WTC11 (cell line): ENCODE results near the gene NEAT1. TPM values are rescaled to one million over a fixed set of nuclear protein-coding genes. Genes with fewer than 3 reads are reported as not detected.

ENCODE experiments used
- ATAC-seq: fragments of 200-7000 bp; cut with Tn5 transposase; 2 replicates; pipeline ENCODE4 v1.10.0; 2021; ENCODE audit warnings: mild to moderate bottlenecking, moderate library complexity
- CTCF ChIA-PET: fragments of 300-600 bp; sonication (Branson Sonifier 250); formaldehyde crosslinking; loops from one replicate; lab custom pipeline; 2021; ENCODE audit warnings: antibody characterized with exemption; lab: Charles Lee
- POLR2A ChIA-PET: fragments of 350-600 bp; sonication (Branson Sonifier 250); formaldehyde crosslinking; loops from one replicate; lab custom pipeline; 2021; ENCODE audit warnings: antibody characterized with exemption; lab: Charles Lee
- DNase-seq: peaks from one replicate; pipeline ENCODE4 v3.0.0; 2021; ENCODE audit warnings: low spot score
- H3K27ac Mint-ChIP-seq: 2 replicates; pipeline ENCODE4 v1.8.0; 2021; ENCODE audit warnings: mixed read lengths
- H3K27me3 Mint-ChIP-seq: 2 replicates; pipeline ENCODE4 v1.8.0; 2021; ENCODE audit warnings: low read depth, mild to moderate bottlenecking, moderate library complexity, mixed read lengths
- H3K36me3 Mint-ChIP-seq: 2 replicates; pipeline ENCODE4 v1.8.0; 2021; ENCODE audit warnings: mixed read lengths
- H3K4me1 Mint-ChIP-seq: 2 replicates; pipeline ENCODE4 v1.8.0; 2022; ENCODE audit warnings: mixed read lengths
- H3K4me3 Mint-ChIP-seq: 2 replicates; pipeline ENCODE4 v1.8.0; 2021; ENCODE audit warnings: mild to moderate bottlenecking, moderate library complexity, mixed read lengths
- H3K9me3 Mint-ChIP-seq: 2 replicates; pipeline ENCODE4 v1.8.0; 2021; ENCODE audit warnings: mixed read lengths
- CREB1 ChIP-seq: sonication (generic); formaldehyde crosslinking; IDR thresholded peaks from 2 replicates; pipeline ENCODE4 v1.8.0; 2023; ENCODE audit warnings: mild to moderate bottlenecking, missing genetic modification reagents
- CTCF ChIP-seq: fragments of 200-600 bp; IDR thresholded peaks from 2 replicates; pipeline ENCODE4 v1.8.0; 2022; ENCODE audit warnings: antibody characterized with exemption
- FOXP1 ChIP-seq: sonication (generic); formaldehyde crosslinking; IDR thresholded peaks from 2 replicates; pipeline ENCODE4 v1.8.0; 2022; ENCODE audit warnings: missing genetic modification reagents, mild to moderate bottlenecking, moderate library complexity, borderline replicate concordance
- IRF2 ChIP-seq: sonication (generic); formaldehyde crosslinking; IDR thresholded peaks from 2 replicates; pipeline ENCODE4 v1.8.0; 2022; ENCODE audit warnings: low read depth, missing genetic modification reagents, borderline replicate concordance
- JAZF1 ChIP-seq: fragments of 250-450 bp; sonication (Bioruptor Pico); IDR thresholded peaks from 2 replicates; pipeline ENCODE4 v1.9.0; 2021; ENCODE audit warnings: moderate library complexity, mild to moderate bottlenecking, inconsistent platforms
- JUN ChIP-seq: sonication (generic); formaldehyde crosslinking; IDR thresholded peaks from 2 replicates; pipeline ENCODE4 v1.8.0; 2023; ENCODE audit warnings: mild to moderate bottlenecking, missing genetic modification reagents
- KAT7 ChIP-seq: sonication (generic); formaldehyde crosslinking; IDR thresholded peaks from 2 replicates; pipeline ENCODE4 v1.8.1; 2023; ENCODE audit warnings: missing genetic modification reagents, mild to moderate bottlenecking, borderline replicate concordance
- MLX ChIP-seq: sonication (generic); formaldehyde crosslinking; IDR thresholded peaks from 2 replicates; pipeline ENCODE4 v1.8.1; 2023; ENCODE audit warnings: mild to moderate bottlenecking, missing genetic modification reagents, moderate library complexity
- NFE2L1 ChIP-seq: sonication (generic); formaldehyde crosslinking; IDR thresholded peaks from 2 replicates; pipeline ENCODE4 v1.8.1; 2023; ENCODE audit warnings: missing genetic modification reagents
- PRDM15 ChIP-seq: sonication (generic); formaldehyde crosslinking; IDR thresholded peaks from 2 replicates; pipeline ENCODE4 v1.8.0; 2022; ENCODE audit warnings: missing genetic modification reagents
- RELA ChIP-seq: sonication (generic); formaldehyde crosslinking; IDR thresholded peaks from 2 replicates; pipeline ENCODE4 v1.8.1; 2022; ENCODE audit warnings: missing genetic modification reagents, mild to moderate bottlenecking, borderline replicate concordance
- TP53 ChIP-seq: sonication (generic); formaldehyde crosslinking; IDR thresholded peaks from 2 replicates; pipeline ENCODE4 v1.8.1; 2023; ENCODE audit warnings: mild to moderate bottlenecking, missing genetic modification reagents
- ZNF425 ChIP-seq: fragments of 250-450 bp; sonication (Bioruptor Pico); conservative IDR thresholded peaks from 2 replicates; pipeline ENCODE4 v1.9.0; 2021; ENCODE audit warnings: mild to moderate bottlenecking
- ZNF671 ChIP-seq: fragments of 250-450 bp; sonication (Bioruptor Pico); IDR thresholded peaks from 2 replicates; pipeline ENCODE4 v1.8.0; 2021; ENCODE audit warnings: mild to moderate bottlenecking
- total RNA-seq: library from RNA; stranded (reverse); gene quantifications from 3 replicates; pipeline ENCODE4 v1.2.3, GENCODE V29; 2021
- TF ChIP-seq, protein P1 (sequence below): sonication (generic); formaldehyde crosslinking; IDR thresholded peaks from 2 replicates; pipeline ENCODE4 v1.8.1; 2022; ENCODE audit warnings: mild to moderate bottlenecking, missing genetic modification reagents, moderate library complexity, borderline replicate concordance
- TF ChIP-seq, protein P2 (sequence below): sonication (generic); formaldehyde crosslinking; IDR thresholded peaks from 2 replicates; pipeline ENCODE4 v1.8.0; 2022; ENCODE audit warnings: mild to moderate bottlenecking, missing genetic modification reagents
- TF ChIP-seq, protein P3 (sequence below): sonication (generic); formaldehyde crosslinking; IDR thresholded peaks from 2 replicates; pipeline ENCODE4 v1.8.1; 2022; ENCODE audit warnings: missing genetic modification reagents, borderline replicate concordance

NEAT1 gene
- total RNA-seq, 1 experiment from 2014 or later: 38.1 TPM

GRCh38 chr11:65432100-65432650 lies 9.6 kb downstream of the NEAT1 start:
- Mint-ChIP-seq H3K36me3 (no peaks in the 10 kb centered on the region), H3K27me3 (no peaks in the 10 kb centered on the region), H3K4me1 (peaks cover 32% of the 10 kb centered on the region), H3K9me3 (no peaks in the 10 kb centered on the region), H3K27ac (no peak overlapping the region), H3K4me3 (no peak overlapping the region)
- ATAC-seq: no peak
- TF ChIP-seq FOXP1 (CRISPR knock-in tag): no peak
- TF ChIP-seq JUN: no peak
- TF ChIP-seq, protein P1, sequence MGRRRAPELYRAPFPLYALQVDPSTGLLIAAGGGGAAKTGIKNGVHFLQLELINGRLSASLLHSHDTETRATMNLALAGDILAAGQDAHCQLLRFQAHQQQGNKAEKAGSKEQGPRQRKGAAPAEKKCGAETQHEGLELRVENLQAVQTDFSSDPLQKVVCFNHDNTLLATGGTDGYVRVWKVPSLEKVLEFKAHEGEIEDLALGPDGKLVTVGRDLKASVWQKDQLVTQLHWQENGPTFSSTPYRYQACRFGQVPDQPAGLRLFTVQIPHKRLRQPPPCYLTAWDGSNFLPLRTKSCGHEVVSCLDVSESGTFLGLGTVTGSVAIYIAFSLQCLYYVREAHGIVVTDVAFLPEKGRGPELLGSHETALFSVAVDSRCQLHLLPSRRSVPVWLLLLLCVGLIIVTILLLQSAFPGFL: no peak
- no peak for TF ChIP-seq TP53 (CRISPR knock-in tag)
- TF ChIP-seq IRF2: no peak
- no peak for TF ChIP-seq NFE2L1 (CRISPR knock-in tag)
- TF ChIP-seq RELA (CRISPR knock-in tag): no peak
- TF ChIP-seq ZNF425 (CRISPR knock-in tag): no peak
- TF ChIP-seq CREB1: no peak
- no peak for TF ChIP-seq JAZF1 (CRISPR knock-in tag)
- no peak for TF ChIP-seq MLX
- TF ChIP-seq, protein P2, sequence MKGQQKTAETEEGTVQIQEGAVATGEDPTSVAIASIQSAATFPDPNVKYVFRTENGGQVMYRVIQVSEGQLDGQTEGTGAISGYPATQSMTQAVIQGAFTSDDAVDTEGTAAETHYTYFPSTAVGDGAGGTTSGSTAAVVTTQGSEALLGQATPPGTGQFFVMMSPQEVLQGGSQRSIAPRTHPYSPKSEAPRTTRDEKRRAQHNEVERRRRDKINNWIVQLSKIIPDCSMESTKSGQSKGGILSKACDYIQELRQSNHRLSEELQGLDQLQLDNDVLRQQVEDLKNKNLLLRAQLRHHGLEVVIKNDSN (CRISPR knock-in tag): no peak
- no peak for TF ChIP-seq ZNF671 (CRISPR knock-in tag)
- no peak for TF ChIP-seq KAT7 (CRISPR knock-in tag)
- TF ChIP-seq CTCF: no peak
- no peak for TF ChIP-seq PRDM15 (CRISPR knock-in tag)
- TF ChIP-seq, protein P3, sequence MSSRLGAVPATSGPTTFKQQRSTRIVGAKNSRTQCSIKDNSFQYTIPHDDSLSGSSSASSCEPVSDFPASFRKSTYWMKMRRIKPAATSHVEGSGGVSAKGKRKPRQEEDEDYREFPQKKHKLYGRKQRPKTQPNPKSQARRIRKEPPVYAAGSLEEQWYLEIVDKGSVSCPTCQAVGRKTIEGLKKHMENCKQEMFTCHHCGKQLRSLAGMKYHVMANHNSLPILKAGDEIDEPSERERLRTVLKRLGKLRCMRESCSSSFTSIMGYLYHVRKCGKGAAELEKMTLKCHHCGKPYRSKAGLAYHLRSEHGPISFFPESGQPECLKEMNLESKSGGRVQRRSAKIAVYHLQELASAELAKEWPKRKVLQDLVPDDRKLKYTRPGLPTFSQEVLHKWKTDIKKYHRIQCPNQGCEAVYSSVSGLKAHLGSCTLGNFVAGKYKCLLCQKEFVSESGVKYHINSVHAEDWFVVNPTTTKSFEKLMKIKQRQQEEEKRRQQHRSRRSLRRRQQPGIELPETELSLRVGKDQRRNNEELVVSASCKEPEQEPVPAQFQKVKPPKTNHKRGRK (CRISPR knock-in tag): no peak
- POLR2A ChIA-PET: interaction anchor here (0.7 to 1.0 kb wide), 3 partner anchors 10 to 76 kb away, joined by 3 to 4 read pairs (median 4); no protein-coding TSS in a partner anchor
- CTCF ChIA-PET: interaction anchor here (1.0 to 1.4 kb wide), 3 partner anchors 14 to 37 kb away, joined by 7 to 9 read pairs (median 8); no protein-coding TSS in a partner anchor
- no peak for DNase-seq
